ENCODE measurements around the gene SMS.

The SMS gene

GRCh38 chrX:21939906-21940305, 603 bp upstream of the SMS start:
- no peak for DNase-seq
- Histone ChIP-seq H3K9me3 (ENCODE audit: control extremely low read depth in 1 of 5, control insufficient read depth in 4 of 5, insufficient read depth in 2 of 5, low read depth in 1 of 5, low read length in 4 of 5) (no peaks in the 10 kb centered on the region), H3K27me3 (replicated peaks in 2 of 5; ENCODE audit: control insufficient read depth in 4 of 5, insufficient read depth in 5 of 5, low read length in 4 of 5) (peaks cover 0 to 5% (median 0%) of the 10 kb centered on the region in 5 experiments), H3K36me3 (ENCODE audit: control insufficient read depth in 4 of 4, insufficient read depth in 4 of 4, low read length in 3 of 4) (no peaks in the 10 kb centered on the region), H3K4me3 (ENCODE audit: control insufficient read depth in 1 of 7, extremely low read depth in 1 of 7, insufficient read depth in 4 of 7, low read depth in 2 of 7, low read length in 6 of 7) (peak overlapping the region in 6 of 7 experiments; percentile 38 to 79 (median 56)), H3K27ac (ENCODE audit: insufficient read depth in 1 of 2, low read depth in 1 of 2, low read length in 2 of 2, poor library complexity in 1 of 2, severe bottlenecking in 2 of 2) (no peak overlapping the region), H3K4me1 (ENCODE audit: control extremely low read depth in 1 of 4, control insufficient read depth in 4 of 4, insufficient read depth in 4 of 4, low read length in 3 of 4) (peaks cover 0 to 9% (median 5%) of the 10 kb centered on the region in 4 experiments)
- WGBS (ENCODE audit: insufficient coverage) = 68% methylated on average over 10 of the region's 10 CpGs
- ChIA-PET CTCF (no interaction called here), POLR2A (interaction anchor here (0.5 kb wide), 1 partner anchor 35 kb away, joined by 3 read pairs; no protein-coding TSS in a partner anchor)

- H3K27ac ChIP-seq (ENCODE audit: insufficient read depth in 1 of 2, low read depth in 1 of 2, low read length in 2 of 2, poor library complexity in 1 of 2, severe bottlenecking in 2 of 2) = no peak overlapping the region
- 43% methylated on average over 6 of the region's 11 CpGs for WGBS (ENCODE audit: insufficient coverage)
- no peak overlapping the region for H3K4me3 ChIP-seq (ENCODE audit: control insufficient read depth in 1 of 7, extremely low read depth in 1 of 7, insufficient read depth in 4 of 7, low read depth in 2 of 7, low read length in 6 of 7)
- H3K9me3 ChIP-seq (ENCODE audit: control extremely low read depth in 1 of 5, control insufficient read depth in 4 of 5, insufficient read depth in 2 of 5, low read depth in 1 of 5, low read length in 4 of 5) = no peaks in the 10 kb centered on the region
- ChIA-PET POLR2A (no interaction called here), CTCF (interaction anchor here (1.5 kb wide), 1 partner anchor 12 kb away, joined by 4 read pairs; no protein-coding TSS in a partner anchor)
- DNase-seq = no peak
- no peaks in the 10 kb centered on the region for H3K36me3 ChIP-seq (ENCODE audit: control insufficient read depth in 4 of 4, insufficient read depth in 4 of 4, low read length in 3 of 4)
- H3K27me3 ChIP-seq (replicated peaks in 2 of 5; ENCODE audit: control insufficient read depth in 4 of 5, insufficient read depth in 5 of 5, low read length in 4 of 5) = peaks cover 0 to 5% (median 0%) of the 10 kb centered on the region in 5 experiments
- peaks cover 5 to 22% (median 17%) of the 10 kb centered on the region in 4 experiments for H3K4me1 ChIP-seq (ENCODE audit: control extremely low read depth in 1 of 4, control insufficient read depth in 4 of 4, insufficient read depth in 4 of 4, low read length in 3 of 4)
Measured at GRCh38 chrX:21943460-21944135, 3.1 kb downstream of the SMS start.

GRCh38 chrX:21944136-21944615, 3.7 kb downstream of the SMS start:
- no peak overlapping the region for H3K4me3 ChIP-seq (ENCODE audit: control insufficient read depth in 1 of 7, extremely low read depth in 1 of 7, insufficient read depth in 4 of 7, low read depth in 2 of 7, low read length in 6 of 7)

GRCh38 chrX:21946925-21947641, 6.6 kb downstream of the SMS start:
- Histone ChIP-seq H3K27ac (ENCODE audit: insufficient read depth in 1 of 2, low read depth in 1 of 2, low read length in 2 of 2, poor library complexity in 1 of 2, severe bottlenecking in 2 of 2) (peak overlapping the region in 1 of 2 experiments; percentile 4), H3K9me3 (ENCODE audit: control extremely low read depth in 1 of 5, control insufficient read depth in 4 of 5, insufficient read depth in 2 of 5, low read depth in 1 of 5, low read length in 4 of 5) (no peaks in the 10 kb centered on the region), H3K36me3 (ENCODE audit: control insufficient read depth in 4 of 4, insufficient read depth in 4 of 4, low read length in 3 of 4) (no peaks in the 10 kb centered on the region), H3K4me1 (ENCODE audit: control extremely low read depth in 1 of 4, control insufficient read depth in 4 of 4, insufficient read depth in 4 of 4, low read length in 3 of 4) (peaks cover 5 to 22% (median 17%) of the 10 kb centered on the region in 4 experiments), H3K4me3 (ENCODE audit: control insufficient read depth in 1 of 7, extremely low read depth in 1 of 7, insufficient read depth in 4 of 7, low read depth in 2 of 7, low read length in 6 of 7) (peak overlapping the region in 2 of 7 experiments; percentile 16 to 19), H3K27me3 (replicated peaks in 2 of 5; ENCODE audit: control insufficient read depth in 4 of 5, insufficient read depth in 5 of 5, low read length in 4 of 5) (peaks cover 0 to 2% (median 0%) of the 10 kb centered on the region in 5 experiments)
- POLR2A ChIA-PET = interaction anchor here (0.6 kb wide), 1 partner anchor 35 kb away, joined by 4 read pairs; no protein-coding TSS in a partner anchor
- DNase-seq = peak in 1 of 3 donors; percentile 22
- WGBS (ENCODE audit: insufficient coverage) = no CpG with 5 or more reads among the region's 7 CpGs
- CTCF ChIA-PET = no interaction called here

More at GRCh38 chrX:21944136-21944615, 3.7 kb downstream of the SMS start:
- DNase-seq = no peak
- H3K36me3 ChIP-seq (ENCODE audit: control insufficient read depth in 4 of 4, insufficient read depth in 4 of 4, low read length in 3 of 4) = no peaks in the 10 kb centered on the region
- whole genome bisulfite sequencing (ENCODE audit: insufficient coverage) = 96% methylated on average over 2 of the region's 8 CpGs
- no peak overlapping the region for H3K27ac ChIP-seq (ENCODE audit: insufficient read depth in 1 of 2, low read depth in 1 of 2, low read length in 2 of 2, poor library complexity in 1 of 2, severe bottlenecking in 2 of 2)
- peaks cover 0 to 5% (median 0%) of the 10 kb centered on the region in 5 experiments for H3K27me3 ChIP-seq (replicated peaks in 2 of 5; ENCODE audit: control insufficient read depth in 4 of 5, insufficient read depth in 5 of 5, low read length in 4 of 5)
- ChIA-PET POLR2A (no interaction called here), CTCF (no interaction called here)
- no peaks in the 10 kb centered on the region for H3K9me3 ChIP-seq (ENCODE audit: control extremely low read depth in 1 of 5, control insufficient read depth in 4 of 5, insufficient read depth in 2 of 5, low read depth in 1 of 5, low read length in 4 of 5)
- H3K4me1 ChIP-seq (ENCODE audit: control extremely low read depth in 1 of 4, control insufficient read depth in 4 of 4, insufficient read depth in 4 of 4, low read length in 3 of 4) = peaks cover 5 to 22% (median 17%) of the 10 kb centered on the region in 4 experiments

GRCh38 chrX:21947671-21948070, 7.2 kb downstream of the SMS start:
- Histone ChIP-seq H3K9me3 (ENCODE audit: control extremely low read depth in 1 of 5, control insufficient read depth in 4 of 5, insufficient read depth in 2 of 5, low read depth in 1 of 5, low read length in 4 of 5) (no peaks in the 10 kb centered on the region), H3K27me3 (replicated peaks in 2 of 5; ENCODE audit: control insufficient read depth in 4 of 5, insufficient read depth in 5 of 5, low read length in 4 of 5) (no peaks in the 10 kb centered on the region), H3K4me1 (ENCODE audit: control extremely low read depth in 1 of 4, control insufficient read depth in 4 of 4, insufficient read depth in 4 of 4, low read length in 3 of 4) (peaks cover 5 to 21% (median 13%) of the 10 kb centered on the region in 4 experiments), H3K36me3 (ENCODE audit: control insufficient read depth in 4 of 4, insufficient read depth in 4 of 4, low read length in 3 of 4) (no peaks in the 10 kb centered on the region), H3K27ac (ENCODE audit: insufficient read depth in 1 of 2, low read depth in 1 of 2, low read length in 2 of 2, poor library complexity in 1 of 2, severe bottlenecking in 2 of 2) (peak overlapping the region in 1 of 2 experiments; percentile 4), H3K4me3 (ENCODE audit: control insufficient read depth in 1 of 7, extremely low read depth in 1 of 7, insufficient read depth in 4 of 7, low read depth in 2 of 7, low read length in 6 of 7) (no peak overlapping the region)
- no peak for DNase-seq
- ChIA-PET CTCF (no interaction called here), POLR2A (no interaction called here)
- 78% methylated on average over 4 of the region's 6 CpGs for WGBS (ENCODE audit: insufficient coverage)

- H3K4me1 ChIP-seq (ENCODE audit: control extremely low read depth in 1 of 4, control insufficient read depth in 4 of 4, insufficient read depth in 4 of 4, low read length in 3 of 4) = peaks cover 5 to 27% (median 10%) of the 10 kb centered on the region in 4 experiments
- H3K9me3 ChIP-seq (ENCODE audit: control extremely low read depth in 1 of 5, control insufficient read depth in 4 of 5, insufficient read depth in 2 of 5, low read depth in 1 of 5, low read length in 4 of 5) = no peaks in the 10 kb centered on the region
- ChIA-PET CTCF (no interaction called here), POLR2A (no interaction called here)
- H3K27ac ChIP-seq (ENCODE audit: insufficient read depth in 1 of 2, low read depth in 1 of 2, low read length in 2 of 2, poor library complexity in 1 of 2, severe bottlenecking in 2 of 2) = no peak overlapping the region
- 63% methylated on average over 3 of the region's 8 CpGs for WGBS (ENCODE audit: insufficient coverage)
- H3K36me3 ChIP-seq (ENCODE audit: control insufficient read depth in 4 of 4, insufficient read depth in 4 of 4, low read length in 3 of 4) = no peaks in the 10 kb centered on the region
- DNase-seq = no peak
- H3K27me3 ChIP-seq (replicated peaks in 2 of 5; ENCODE audit: control insufficient read depth in 4 of 5, insufficient read depth in 5 of 5, low read length in 4 of 5) = no peaks in the 10 kb centered on the region
- no peak overlapping the region for H3K4me3 ChIP-seq (ENCODE audit: control insufficient read depth in 1 of 7, extremely low read depth in 1 of 7, insufficient read depth in 4 of 7, low read depth in 2 of 7, low read length in 6 of 7)
Measured at GRCh38 chrX:21948897-21949578, 8.5 kb downstream of the SMS start.
